ENCODE results near the gene NDUFAF8.

DNA sequence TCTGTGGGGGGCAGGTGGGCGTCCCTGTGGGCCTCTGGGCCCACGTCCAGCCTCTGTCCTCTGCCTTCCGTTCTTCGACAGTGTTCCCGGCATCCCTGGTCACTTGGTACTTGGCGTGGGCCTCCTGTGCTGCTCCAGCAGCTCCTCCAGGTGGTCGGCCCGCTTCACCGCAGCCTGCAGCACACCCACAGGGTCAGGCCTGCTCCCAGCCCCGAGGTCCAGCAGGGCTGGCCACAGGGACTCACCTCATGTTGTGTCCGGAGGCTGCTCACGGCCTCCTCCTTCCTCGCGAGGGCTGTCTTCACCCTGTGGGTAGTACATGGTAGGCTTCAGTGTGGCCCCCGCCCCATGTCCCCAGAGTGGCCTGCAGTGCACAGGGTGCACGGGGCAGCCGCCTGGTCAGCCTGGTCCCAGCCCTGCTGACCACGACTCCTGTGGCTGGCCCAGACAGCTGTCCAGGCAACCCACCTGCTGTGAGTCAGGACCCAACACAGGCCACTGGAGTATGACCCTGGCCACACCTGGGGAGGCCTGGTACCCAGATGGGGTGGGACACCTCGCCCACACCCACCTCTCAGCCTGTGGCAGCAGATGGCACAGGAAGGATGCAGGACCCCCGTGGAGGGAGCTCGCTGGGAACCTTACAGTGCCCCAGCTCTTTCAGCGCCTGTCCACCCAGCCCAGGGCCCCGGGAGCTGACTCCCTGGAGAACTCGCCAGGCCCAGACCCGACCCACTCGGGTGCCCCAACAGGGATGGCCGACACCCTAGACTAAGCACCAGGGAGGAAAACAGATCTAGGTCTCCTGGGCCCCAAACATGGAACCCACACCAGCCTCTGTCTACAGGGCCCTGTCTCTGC lies 49.2 kb upstream of the NDUFAF8 start:
- TF ChIP-seq, protein P1, sequence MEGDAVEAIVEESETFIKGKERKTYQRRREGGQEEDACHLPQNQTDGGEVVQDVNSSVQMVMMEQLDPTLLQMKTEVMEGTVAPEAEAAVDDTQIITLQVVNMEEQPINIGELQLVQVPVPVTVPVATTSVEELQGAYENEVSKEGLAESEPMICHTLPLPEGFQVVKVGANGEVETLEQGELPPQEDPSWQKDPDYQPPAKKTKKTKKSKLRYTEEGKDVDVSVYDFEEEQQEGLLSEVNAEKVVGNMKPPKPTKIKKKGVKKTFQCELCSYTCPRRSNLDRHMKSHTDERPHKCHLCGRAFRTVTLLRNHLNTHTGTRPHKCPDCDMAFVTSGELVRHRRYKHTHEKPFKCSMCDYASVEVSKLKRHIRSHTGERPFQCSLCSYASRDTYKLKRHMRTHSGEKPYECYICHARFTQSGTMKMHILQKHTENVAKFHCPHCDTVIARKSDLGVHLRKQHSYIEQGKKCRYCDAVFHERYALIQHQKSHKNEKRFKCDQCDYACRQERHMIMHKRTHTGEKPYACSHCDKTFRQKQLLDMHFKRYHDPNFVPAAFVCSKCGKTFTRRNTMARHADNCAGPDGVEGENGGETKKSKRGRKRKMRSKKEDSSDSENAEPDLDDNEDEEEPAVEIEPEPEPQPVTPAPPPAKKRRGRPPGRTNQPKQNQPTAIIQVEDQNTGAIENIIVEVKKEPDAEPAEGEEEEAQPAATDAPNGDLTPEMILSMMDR (IDR thresholded peaks at IDR 0.05) = no peak
- TF ChIP-seq POLR2A (IDR thresholded peaks at IDR 0.05) (no peak), POLR2AphosphoS5 (IDR thresholded peaks at IDR 0.05) (no peak), EP300 (IDR thresholded peaks at IDR 0.05) (no peak)
